ENCODE results near the gene TNS1. TPM values are rescaled to one million over a fixed set of nuclear protein-coding genes. Genes with fewer than 3 reads are reported as not detected.

Gene TNS1
- total RNA-seq, 1 experiment from 2014 or later = 6.2 TPM

DNA sequence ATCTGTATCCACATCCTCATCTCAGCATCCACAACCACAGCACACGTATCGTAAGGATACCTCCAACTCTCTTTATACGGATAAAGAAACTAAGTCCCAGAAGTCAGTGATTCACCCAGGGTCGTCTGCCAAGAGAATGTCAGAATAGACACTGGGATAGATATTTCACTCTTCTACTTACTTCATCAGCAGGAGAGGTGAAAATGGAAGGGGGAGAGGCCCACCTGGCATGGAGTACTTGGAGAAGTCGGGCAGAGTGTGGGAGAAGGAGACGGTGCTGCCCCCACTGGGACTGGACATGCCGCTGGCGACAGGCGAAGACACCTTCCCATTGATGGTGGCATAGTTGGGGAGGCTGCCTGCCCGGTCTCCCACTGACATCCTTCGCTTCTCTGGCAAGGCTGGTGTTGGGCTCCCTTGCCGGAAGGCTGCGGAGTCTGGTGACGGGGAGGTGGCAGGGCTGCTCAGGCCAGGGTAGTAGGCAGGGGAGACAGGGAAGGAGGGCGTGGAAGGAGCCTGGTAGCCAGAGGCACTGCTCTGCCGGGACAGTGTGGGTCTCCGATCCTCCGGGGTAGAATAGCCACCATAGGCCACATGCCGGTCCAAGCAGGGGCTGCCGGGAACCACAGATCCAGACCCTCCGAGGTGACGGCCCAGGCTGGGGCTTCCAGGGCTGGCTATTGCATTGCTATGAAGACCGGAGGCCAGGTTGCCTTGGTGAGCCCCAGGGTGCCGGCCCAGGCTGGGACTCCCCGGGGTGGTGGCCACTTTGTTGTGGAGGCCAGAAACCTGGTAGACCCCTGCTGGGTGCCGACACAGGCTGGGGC, 185.1 kb downstream of the TNS1 start:
- ChIA-PET POLR2A (no interaction called here), CTCF (no interaction called here), RAD21 (ENCODE audit: low non-redundant PET in 1 of 2, low total read pairs in 2 of 2, uncharacterized antibody in 2 of 2, unreplicated experiment in 2 of 2) (no interaction called here)
- no peak overlapping the region for H3K4me2 ChIP-seq (ENCODE audit: low read length)
- H3K27ac ChIP-seq (ENCODE audit: low read depth, low read length) = no peak overlapping the region
- H3K4me3 ChIP-seq (replicated peaks in 1 of 2; ENCODE audit: low read depth in 1 of 2, low read length in 2 of 2) = no peak overlapping the region
- no peaks in the 10 kb centered on the region for H3K79me2 ChIP-seq (ENCODE audit: insufficient read depth, low read length)
- TF ChIP-seq TCF7L2 (IDR thresholded peaks at IDR 0.05; ENCODE audit: borderline replicate concordance, extremely low read depth, insufficient read depth, insufficient read length) = no peak
- TF ChIP-seq, protein P1, sequence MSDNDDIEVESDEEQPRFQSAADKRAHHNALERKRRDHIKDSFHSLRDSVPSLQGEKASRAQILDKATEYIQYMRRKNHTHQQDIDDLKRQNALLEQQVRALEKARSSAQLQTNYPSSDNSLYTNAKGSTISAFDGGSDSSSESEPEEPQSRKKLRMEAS (IDR thresholded peaks at IDR 0.05) = no peak
- TF ChIP-seq FOSL1 (IDR thresholded peaks at IDR 0.05; ENCODE audit: low read depth) = no peak
- no peak for TF ChIP-seq SIN3A (IDR thresholded peaks at IDR 0.05; ENCODE audit: low read depth)
- TF ChIP-seq CEBPB (IDR thresholded peaks at IDR 0.05; ENCODE audit: low read depth) = no peak
- TF ChIP-seq, protein P2, sequence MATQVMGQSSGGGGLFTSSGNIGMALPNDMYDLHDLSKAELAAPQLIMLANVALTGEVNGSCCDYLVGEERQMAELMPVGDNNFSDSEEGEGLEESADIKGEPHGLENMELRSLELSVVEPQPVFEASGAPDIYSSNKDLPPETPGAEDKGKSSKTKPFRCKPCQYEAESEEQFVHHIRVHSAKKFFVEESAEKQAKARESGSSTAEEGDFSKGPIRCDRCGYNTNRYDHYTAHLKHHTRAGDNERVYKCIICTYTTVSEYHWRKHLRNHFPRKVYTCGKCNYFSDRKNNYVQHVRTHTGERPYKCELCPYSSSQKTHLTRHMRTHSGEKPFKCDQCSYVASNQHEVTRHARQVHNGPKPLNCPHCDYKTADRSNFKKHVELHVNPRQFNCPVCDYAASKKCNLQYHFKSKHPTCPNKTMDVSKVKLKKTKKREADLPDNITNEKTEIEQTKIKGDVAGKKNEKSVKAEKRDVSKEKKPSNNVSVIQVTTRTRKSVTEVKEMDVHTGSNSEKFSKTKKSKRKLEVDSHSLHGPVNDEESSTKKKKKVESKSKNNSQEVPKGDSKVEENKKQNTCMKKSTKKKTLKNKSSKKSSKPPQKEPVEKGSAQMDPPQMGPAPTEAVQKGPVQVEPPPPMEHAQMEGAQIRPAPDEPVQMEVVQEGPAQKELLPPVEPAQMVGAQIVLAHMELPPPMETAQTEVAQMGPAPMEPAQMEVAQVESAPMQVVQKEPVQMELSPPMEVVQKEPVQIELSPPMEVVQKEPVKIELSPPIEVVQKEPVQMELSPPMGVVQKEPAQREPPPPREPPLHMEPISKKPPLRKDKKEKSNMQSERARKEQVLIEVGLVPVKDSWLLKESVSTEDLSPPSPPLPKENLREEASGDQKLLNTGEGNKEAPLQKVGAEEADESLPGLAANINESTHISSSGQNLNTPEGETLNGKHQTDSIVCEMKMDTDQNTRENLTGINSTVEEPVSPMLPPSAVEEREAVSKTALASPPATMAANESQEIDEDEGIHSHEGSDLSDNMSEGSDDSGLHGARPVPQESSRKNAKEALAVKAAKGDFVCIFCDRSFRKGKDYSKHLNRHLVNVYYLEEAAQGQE (IDR thresholded peaks at IDR 0.05; ENCODE audit: low read depth) = no peak
- TF ChIP-seq ZFX (IDR thresholded peaks at IDR 0.05) = no peak
- no peak for TF ChIP-seq YY1 (IDR thresholded peaks at IDR 0.05; ENCODE audit: extremely low read depth, insufficient replicate concordance, low read depth, low read length)
- H3K27me3 ChIP-seq (ENCODE audit: insufficient read depth, low read length) = no peaks in the 10 kb centered on the region
- H4K20me1 ChIP-seq (ENCODE audit: insufficient read depth) = no peaks in the 10 kb centered on the region
- ATAC-seq (no peak), DNase-seq (ENCODE audit: low read depth, low spot score) (no peak)
- H3K9ac ChIP-seq (ENCODE audit: low read length) = no peak overlapping the region
- H3K4me1 ChIP-seq (ENCODE audit: control insufficient read depth in 1 of 2, insufficient read depth in 2 of 2, low read length in 2 of 2) = peaks cover 3 to 8% of the 10 kb centered on the region in 2 experiments; a peak in 3 of 4 replicates
- H3K9me3 ChIP-seq (ENCODE audit: control insufficient read depth in 1 of 2, insufficient read depth in 1 of 2, low read depth in 1 of 2, low read length in 2 of 2) = no peaks in the 10 kb centered on the region
- BruUV-seq (replicated peaks) = no TSS peak
- H2AFZ ChIP-seq (ENCODE audit: low read depth, low read length, poor library complexity, severe bottlenecking) = no peak overlapping the region
- no peaks in the 10 kb centered on the region for H3K36me3 ChIP-seq (ENCODE audit: control insufficient read depth in 1 of 2, insufficient read depth in 2 of 2, low read length in 2 of 2)
- intact Hi-C loops (cut with micrococcal nuclease) = no loop called here
- no peaks in the 10 kb centered on the region for H3K9me2 ChIP-seq (ENCODE audit: insufficient read depth)

All from HCT116 (cell line).